H1 (cell line): Measurements from ENCODE around the gene LPAR2. TPM values are rescaled to one million over a fixed set of nuclear protein-coding genes. Genes with fewer than 3 reads are reported as not detected.

Experiments used
- NANOG ChIP-seq: IDR thresholded peaks from 2 replicates; pipeline ENCODE4 v1.6.1; 2011; ENCODE audit warnings: low read length, low read depth, mild to moderate bottlenecking, inconsistent platforms; ENCODE audit not compliant: insufficient read depth, poor library complexity, severe bottlenecking
- polyA plus RNA-seq, 7 experiments: library from polyadenylated mRNA; depleted of rRNA in 3 of 7; stranded (reverse) in 5 of 7; unstranded in 2 of 7; fragments of >200 nt in 5 of 7; fragments of 200-250 nt in 2 of 7; gene quantifications; 1 replicate in 5 of 7; 2 replicates in 1 of 7; 4 replicates in 1 of 7; pipeline versions ENCODE4 v1.2.1 to v1.2.3, GENCODE V29; 2011 to 2013; ENCODE audit warnings: missing spikeins in 2 of 7, mixed read lengths in 2 of 7
- total RNA-seq: library from RNA; stranded (reverse); fragmentation: NEBNext Ultra II Directional; extraction: Animal tissue kit (Norgen Biotek cat#: 25700); gene quantifications from 2 replicates; pipeline ENCODE4 v1.2.1, GENCODE V29; 2021
- TF ChIP-seq, protein P1 (sequence below): IDR thresholded peaks from 2 replicates; pipeline ENCODE4 v1.6.1; 2012; ENCODE audit warnings: low read length, inconsistent platforms
- TF ChIP-seq, protein P2 (sequence below): IDR thresholded peaks from 2 replicates; pipeline ENCODE4 v1.6.1; 2011; ENCODE audit warnings: low read length, improper control_type of control experiment

The LPAR2 gene
- total and polyA plus RNA-seq, 2 of the 8 experiments (the other 6 are each of a cell fraction or from before 2014, with no cell fraction given), result 47.6 to 70.2 TPM

DNA sequence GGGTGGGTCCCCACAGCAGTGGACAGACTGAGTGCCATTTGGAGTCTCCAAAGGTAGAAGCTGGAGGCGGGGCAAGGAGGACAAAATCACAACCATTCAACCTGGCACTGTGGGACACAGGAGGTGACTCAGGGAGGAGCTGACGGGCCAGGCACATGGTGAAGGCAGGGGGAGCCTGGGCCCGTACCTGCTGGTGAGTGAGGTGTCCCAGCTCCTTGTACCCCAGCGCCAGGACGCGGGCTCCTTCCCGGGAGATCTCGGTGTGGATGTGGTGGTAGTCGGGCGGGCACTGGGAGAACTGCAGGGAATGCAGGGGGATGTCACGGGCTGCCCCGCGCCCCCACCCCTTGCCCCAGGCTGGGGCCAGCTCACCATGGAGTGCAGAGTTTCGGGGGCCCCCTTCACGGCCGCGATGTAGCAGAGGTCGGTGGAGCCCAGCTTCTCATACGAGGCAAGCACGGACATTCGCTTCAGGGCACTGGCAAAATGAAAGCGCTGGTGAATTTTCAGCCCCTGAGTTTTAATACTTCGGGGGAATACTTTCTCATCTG lies 25.7 kb upstream of the LPAR2 start (continued):
- TF ChIP-seq NANOG, result no peak
- TF ChIP-seq, protein P1, sequence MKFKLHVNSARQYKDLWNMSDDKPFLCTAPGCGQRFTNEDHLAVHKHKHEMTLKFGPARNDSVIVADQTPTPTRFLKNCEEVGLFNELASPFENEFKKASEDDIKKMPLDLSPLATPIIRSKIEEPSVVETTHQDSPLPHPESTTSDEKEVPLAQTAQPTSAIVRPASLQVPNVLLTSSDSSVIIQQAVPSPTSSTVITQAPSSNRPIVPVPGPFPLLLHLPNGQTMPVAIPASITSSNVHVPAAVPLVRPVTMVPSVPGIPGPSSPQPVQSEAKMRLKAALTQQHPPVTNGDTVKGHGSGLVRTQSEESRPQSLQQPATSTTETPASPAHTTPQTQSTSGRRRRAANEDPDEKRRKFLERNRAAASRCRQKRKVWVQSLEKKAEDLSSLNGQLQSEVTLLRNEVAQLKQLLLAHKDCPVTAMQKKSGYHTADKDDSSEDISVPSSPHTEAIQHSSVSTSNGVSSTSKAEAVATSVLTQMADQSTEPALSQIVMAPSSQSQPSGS, result no peak
- TF ChIP-seq, protein P2, sequence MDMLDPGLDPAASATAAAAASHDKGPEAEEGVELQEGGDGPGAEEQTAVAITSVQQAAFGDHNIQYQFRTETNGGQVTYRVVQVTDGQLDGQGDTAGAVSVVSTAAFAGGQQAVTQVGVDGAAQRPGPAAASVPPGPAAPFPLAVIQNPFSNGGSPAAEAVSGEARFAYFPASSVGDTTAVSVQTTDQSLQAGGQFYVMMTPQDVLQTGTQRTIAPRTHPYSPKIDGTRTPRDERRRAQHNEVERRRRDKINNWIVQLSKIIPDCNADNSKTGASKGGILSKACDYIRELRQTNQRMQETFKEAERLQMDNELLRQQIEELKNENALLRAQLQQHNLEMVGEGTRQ, result no peak
